Measurements from ENCODE around the gene NIBAN1.

NIBAN1 gene

DNA sequence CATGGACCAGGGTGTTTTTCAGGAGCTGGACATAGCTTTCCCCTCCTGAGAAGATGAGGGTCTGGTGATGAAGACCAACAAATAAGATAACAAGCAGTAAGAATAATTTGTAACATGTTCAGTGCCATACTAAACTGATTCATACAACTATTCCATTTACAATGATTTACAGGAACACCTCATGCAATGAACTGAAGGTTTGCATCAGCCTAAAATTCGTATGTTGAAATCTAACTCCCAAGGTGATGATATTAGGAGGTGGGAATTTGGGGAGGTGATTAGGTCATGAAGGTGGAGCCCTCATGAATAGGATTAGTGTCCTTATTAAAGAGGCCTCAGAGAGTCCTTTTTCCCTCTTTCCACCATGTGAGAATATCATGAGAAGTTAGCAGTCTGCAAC lies 15.9 kb upstream of the NIBAN1 start:
- Histone ChIP-seq H3K4me1 (no peaks in the 10 kb centered on the region), H3K27me3 (peaks cover 13% of the 10 kb centered on the region), H3K9me3 (no peaks in the 10 kb centered on the region), H3K4me3 (ENCODE audit: low read depth, low read length) (no peak overlapping the region), H3K36me3 (no peaks in the 10 kb centered on the region)
- TF ChIP-seq, protein P1, sequence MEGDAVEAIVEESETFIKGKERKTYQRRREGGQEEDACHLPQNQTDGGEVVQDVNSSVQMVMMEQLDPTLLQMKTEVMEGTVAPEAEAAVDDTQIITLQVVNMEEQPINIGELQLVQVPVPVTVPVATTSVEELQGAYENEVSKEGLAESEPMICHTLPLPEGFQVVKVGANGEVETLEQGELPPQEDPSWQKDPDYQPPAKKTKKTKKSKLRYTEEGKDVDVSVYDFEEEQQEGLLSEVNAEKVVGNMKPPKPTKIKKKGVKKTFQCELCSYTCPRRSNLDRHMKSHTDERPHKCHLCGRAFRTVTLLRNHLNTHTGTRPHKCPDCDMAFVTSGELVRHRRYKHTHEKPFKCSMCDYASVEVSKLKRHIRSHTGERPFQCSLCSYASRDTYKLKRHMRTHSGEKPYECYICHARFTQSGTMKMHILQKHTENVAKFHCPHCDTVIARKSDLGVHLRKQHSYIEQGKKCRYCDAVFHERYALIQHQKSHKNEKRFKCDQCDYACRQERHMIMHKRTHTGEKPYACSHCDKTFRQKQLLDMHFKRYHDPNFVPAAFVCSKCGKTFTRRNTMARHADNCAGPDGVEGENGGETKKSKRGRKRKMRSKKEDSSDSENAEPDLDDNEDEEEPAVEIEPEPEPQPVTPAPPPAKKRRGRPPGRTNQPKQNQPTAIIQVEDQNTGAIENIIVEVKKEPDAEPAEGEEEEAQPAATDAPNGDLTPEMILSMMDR (IDR thresholded peaks at IDR 0.05; ENCODE audit: low read depth, low read length) = no peak
- no peak for DNase-seq

DNA sequence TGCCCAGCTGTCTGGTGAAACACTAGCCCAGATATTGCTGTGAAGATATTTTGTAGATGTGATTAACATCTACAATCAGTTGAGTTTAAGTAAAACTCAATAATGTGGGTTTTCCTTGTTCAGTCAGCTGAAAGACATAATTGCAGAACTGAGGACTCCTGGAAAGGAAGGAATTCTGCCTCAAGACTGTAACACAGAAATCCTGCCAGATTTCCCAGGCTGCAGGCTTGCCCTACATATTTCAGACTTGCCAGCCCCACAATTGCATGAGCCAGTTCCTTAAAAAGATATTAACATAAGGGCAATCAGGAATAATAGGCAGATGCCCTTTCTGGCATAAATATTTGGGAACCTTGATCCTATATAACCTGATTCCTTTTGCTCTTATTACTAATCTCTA lies 14.2 kb upstream of the NIBAN1 start:
- no peaks in the 10 kb centered on the region for H3K4me1 ChIP-seq
- peaks cover 20% of the 10 kb centered on the region for H3K27me3 ChIP-seq
- no peak for DNase-seq
- TF ChIP-seq, protein P1 (IDR thresholded peaks at IDR 0.05; ENCODE audit: low read depth, low read length) = no peak
- H3K4me3 ChIP-seq (ENCODE audit: low read depth, low read length) = no peak overlapping the region
- H3K9me3 ChIP-seq = no peaks in the 10 kb centered on the region
- H3K36me3 ChIP-seq = no peaks in the 10 kb centered on the region

DNA sequence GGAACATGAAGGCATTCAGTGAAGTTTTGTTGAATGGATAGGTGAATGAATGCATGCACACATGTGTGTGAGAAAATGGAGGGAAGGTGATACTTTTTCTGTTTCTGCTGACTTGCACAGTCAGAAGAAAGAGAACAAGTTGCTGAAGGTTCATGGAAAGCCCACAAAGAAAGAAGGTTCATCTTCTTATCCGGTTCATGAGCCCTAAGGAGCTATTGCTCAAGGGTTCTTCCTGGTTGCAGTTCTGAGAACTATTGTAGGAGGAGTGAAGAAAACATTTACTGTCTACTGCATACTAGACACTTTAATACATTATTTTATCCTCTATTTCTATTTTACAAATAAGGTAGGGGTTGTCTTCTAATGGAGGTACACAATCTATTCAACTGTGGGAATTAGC lies 13.4 kb upstream of the NIBAN1 start:
- no peak for DNase-seq
- no peaks in the 10 kb centered on the region for H3K36me3 ChIP-seq
- TF ChIP-seq, protein P1 (IDR thresholded peaks at IDR 0.05; ENCODE audit: low read depth, low read length) = no peak
- no peak overlapping the region for H3K4me3 ChIP-seq (ENCODE audit: low read depth, low read length)
- no peaks in the 10 kb centered on the region for H3K9me3 ChIP-seq
- peaks cover 20% of the 10 kb centered on the region for H3K27me3 ChIP-seq
- no peaks in the 10 kb centered on the region for H3K4me1 ChIP-seq

DNA sequence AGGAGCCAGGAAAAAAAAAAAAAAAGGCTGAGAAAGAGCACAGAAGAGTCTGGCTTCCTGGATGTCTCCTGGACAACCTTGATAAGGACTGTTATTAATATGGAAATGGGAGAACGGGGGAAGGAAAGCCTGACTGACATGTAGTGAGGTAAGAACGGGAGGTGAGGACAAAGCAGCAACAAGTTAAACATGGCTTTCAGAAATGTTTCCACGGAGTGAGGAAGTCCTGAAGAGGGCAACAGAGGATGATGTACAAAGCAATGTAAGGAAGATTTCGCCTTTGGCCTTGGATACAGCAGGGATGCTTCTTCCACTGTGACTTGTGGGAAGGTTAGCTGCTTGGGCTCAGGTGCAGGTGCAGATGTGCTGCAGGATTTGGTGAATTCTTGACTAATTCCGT lies 11.9 kb upstream of the NIBAN1 start:
- Histone ChIP-seq H3K27me3 (peaks cover 20% of the 10 kb centered on the region), H3K4me1 (no peaks in the 10 kb centered on the region), H3K9me3 (no peaks in the 10 kb centered on the region), H3K36me3 (no peaks in the 10 kb centered on the region), H3K4me3 (ENCODE audit: low read depth, low read length) (no peak overlapping the region)
- DNase-seq = no peak
- TF ChIP-seq, protein P1 (IDR thresholded peaks at IDR 0.05; ENCODE audit: low read depth, low read length) = no peak

DNA sequence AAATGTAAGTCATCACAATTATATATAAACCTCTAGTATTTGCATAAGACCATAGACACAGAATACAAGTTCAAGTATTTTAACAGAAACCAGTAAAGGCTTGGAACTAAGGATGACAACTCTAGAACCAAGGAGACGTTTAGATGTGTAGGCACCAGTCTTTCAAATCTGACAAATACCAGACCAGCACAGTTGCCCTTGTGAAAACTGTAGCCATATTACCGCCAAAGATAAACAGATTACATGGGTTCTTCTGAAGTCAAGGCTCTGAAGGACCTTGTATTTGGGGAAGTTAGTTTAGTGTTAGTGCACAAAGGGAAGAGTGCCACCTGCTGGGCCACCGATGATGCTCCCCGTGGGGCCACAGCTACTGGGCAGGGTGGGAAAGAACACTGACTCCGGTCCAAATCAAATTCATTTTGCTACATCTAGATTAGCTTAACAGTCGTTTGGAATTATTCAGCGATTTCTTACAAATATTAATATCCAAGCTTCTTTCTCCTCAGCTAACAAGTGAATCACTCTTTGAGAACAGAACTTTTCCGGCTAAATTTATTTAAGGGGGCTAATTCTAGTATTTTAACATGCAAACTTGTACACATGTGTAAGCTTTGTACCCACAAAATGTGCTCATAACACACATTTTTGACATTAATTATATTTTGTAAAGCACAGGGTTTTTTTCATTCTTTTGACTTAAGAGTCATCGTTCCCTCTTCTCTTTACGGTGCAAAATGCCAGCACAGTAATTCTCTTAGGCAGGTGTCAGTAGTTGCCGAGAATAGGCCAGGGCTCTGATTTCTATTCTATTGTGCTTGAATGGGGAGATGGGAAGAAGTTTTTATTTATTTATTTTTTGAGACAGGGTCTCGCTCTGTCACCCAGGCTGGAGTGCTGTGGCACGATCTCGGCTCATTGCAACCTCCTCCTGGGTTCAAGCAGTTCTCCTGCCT lies 8.0 kb upstream of the NIBAN1 start:
- H3K4me3 ChIP-seq (ENCODE audit: low read depth, low read length) = no peak overlapping the region
- H3K27me3 ChIP-seq = peaks cover 17% of the 10 kb centered on the region
- no peaks in the 10 kb centered on the region for H3K36me3 ChIP-seq
- peak; percentile 61 for DNase-seq
- H3K4me1 ChIP-seq = no peaks in the 10 kb centered on the region
- TF ChIP-seq, protein P1 (IDR thresholded peaks at IDR 0.05; ENCODE audit: low read depth, low read length) = peak; percentile 89
- H3K9me3 ChIP-seq = no peaks in the 10 kb centered on the region

DNA sequence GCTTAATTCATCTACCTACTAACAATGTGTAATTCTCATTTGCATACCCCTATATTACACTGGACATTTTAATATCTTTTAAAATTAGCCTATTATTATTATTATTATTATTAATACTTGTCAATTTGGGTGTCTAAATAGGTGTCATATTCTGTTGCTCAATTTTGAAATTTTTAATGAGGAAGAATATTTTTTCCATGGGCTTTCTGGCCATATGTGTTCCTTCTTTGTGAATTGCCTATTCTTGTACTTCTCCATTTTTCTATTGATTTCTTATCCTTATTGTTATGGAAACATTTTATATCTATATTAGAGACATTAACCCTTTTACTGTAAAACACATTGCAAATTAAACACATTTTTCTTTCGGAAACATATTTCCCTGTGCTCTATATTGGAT lies 6.4 kb upstream of the NIBAN1 start:
- H3K27me3 ChIP-seq = peaks cover 25% of the 10 kb centered on the region
- TF ChIP-seq, protein P1 (IDR thresholded peaks at IDR 0.05; ENCODE audit: low read depth, low read length) = no peak
- no peaks in the 10 kb centered on the region for H3K9me3 ChIP-seq
- DNase-seq = no peak
- no peaks in the 10 kb centered on the region for H3K36me3 ChIP-seq
- H3K4me3 ChIP-seq (ENCODE audit: low read depth, low read length) = no peak overlapping the region
- no peaks in the 10 kb centered on the region for H3K4me1 ChIP-seq
